Measurements from ENCODE around the gene PEX7.

Gene PEX7, protein sequence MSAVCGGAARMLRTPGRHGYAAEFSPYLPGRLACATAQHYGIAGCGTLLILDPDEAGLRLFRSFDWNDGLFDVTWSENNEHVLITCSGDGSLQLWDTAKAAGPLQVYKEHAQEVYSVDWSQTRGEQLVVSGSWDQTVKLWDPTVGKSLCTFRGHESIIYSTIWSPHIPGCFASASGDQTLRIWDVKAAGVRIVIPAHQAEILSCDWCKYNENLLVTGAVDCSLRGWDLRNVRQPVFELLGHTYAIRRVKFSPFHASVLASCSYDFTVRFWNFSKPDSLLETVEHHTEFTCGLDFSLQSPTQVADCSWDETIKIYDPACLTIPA

DNA sequence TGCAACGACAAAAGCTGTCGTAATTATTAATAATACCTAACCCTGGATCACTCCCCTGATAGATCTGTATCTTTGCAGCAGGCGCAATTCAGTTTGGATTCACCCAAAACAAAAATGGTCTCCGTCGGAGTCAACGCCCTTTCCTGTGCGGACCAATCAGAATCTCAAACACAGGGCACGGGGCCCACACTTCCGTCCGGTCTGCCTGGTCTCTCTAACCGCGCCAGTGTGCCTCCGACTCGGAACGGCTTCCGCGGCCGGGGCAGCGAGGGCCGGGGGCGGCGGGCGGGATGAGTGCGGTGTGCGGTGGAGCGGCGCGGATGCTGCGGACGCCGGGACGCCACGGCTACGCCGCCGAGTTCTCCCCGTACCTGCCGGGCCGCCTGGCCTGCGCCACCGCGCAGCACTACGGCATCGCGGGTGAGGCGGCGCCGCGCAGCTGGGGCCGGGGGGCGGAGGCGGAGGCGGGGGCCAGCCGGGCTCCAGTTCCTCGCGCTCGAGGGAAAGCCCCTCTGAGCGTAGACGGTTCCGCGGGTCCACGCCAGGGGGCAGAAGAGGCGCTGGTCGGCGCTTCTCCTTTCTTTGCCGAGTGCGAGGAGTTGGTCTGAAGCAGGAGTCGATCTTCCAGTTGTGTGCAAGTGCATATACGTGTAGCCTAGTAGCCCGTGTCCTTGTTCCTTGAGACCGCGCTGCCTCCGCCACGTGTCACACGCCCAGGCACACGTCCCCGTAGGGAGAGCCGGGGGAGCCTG, at the start of gene PEX7:
Gene PEX7, plus strand, starts transcription at position 217 of the 752 bp plus-strand sequence. Its CDS starts 74 bp downstream, at position 291.
- peak within 1 kb of the TSS; percentile 70 for H3K9ac ChIP-seq (ENCODE audit: insufficient read length, low read depth)
- DNase-seq (ENCODE audit: low read depth, low spot score): peak; percentile 66
- TF ChIP-seq YY1 (IDR thresholded peaks at IDR 0.05; ENCODE audit: insufficient read depth, insufficient read length) (peak; percentile 90), ZNF274 (IDR thresholded peaks at IDR 0.05; ENCODE audit: low read depth, low read length) (no peak)

DNA sequence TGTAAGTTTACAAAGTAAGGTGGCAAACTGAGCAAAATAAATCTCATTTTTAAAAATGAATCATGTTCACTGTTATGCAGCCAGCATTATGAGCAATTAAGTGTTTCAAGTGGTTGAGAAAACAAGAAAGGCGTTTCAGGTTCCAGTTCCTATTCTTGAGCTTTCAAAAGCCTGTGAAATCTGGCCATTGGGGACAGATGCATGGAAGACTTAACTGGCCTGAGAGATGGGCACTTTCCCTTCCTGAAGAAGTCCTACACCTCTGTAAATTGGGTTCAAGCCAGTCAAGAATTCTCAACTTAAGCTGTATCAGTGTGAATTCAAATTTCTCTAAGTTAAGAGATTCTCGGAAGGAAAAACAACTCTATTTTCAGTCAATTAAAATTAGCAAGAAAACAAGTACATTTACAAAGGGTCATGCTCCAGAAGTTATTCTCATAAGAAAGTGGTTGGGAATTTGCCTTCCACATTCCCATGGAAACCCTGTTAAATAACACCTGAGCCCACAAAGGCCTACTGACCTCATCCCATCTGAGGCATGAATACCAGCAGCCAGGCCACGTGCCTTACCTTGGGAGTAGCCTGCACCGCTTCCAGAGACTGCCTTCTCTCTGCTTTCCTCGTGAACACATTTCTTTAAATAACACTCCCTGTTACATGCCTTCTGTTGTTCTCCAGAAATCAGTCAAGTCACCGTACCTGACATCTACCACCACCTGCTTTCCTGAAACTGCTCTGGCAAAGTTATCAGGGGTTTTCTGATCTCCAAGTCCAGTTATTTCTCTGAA, 49.5 kb upstream of the PEX7 start:
- DNase-seq (ENCODE audit: low read depth, low spot score): peak; percentile 11
- no peak for TF ChIP-seq YY1 (IDR thresholded peaks at IDR 0.05; ENCODE audit: insufficient read depth, insufficient read length)
- TF ChIP-seq SUZ12 (IDR thresholded peaks at IDR 0.05; ENCODE audit: extremely low read depth, insufficient read depth, insufficient read length): no peak
- TF ChIP-seq ZNF274 (IDR thresholded peaks at IDR 0.05; ENCODE audit: low read depth, low read length): no peak
- H3K9me3 ChIP-seq (ENCODE audit: insufficient read depth, low read length): no peaks in the 10 kb centered on the region
- H3K4me1 ChIP-seq (ENCODE audit: insufficient read depth, insufficient read length): no peaks in the 10 kb centered on the region
- no peak overlapping the region for H3K9ac ChIP-seq (ENCODE audit: insufficient read length, low read depth)
- H3K4me3 ChIP-seq (ENCODE audit: insufficient read length, low read depth): no peak overlapping the region
- no peaks in the 10 kb centered on the region for H3K36me3 ChIP-seq (ENCODE audit: insufficient read depth, insufficient read length, low read length)
- H3K27me3 ChIP-seq (ENCODE audit: insufficient read depth, insufficient read length): no peaks in the 10 kb centered on the region

More for the DNA sequence above, at the start of gene PEX7:
- Histone ChIP-seq H3K9me3 (ENCODE audit: insufficient read depth, low read length) (no peaks in the 10 kb centered on the region), H3K4me1 (ENCODE audit: insufficient read depth, insufficient read length) (no peaks in the 10 kb centered on the region), H3K27me3 (ENCODE audit: insufficient read depth, insufficient read length) (no peaks in the 10 kb centered on the region), H3K36me3 (ENCODE audit: insufficient read depth, insufficient read length, low read length) (peaks cover 8% of the 10 kb centered on the region), H3K4me3 (ENCODE audit: insufficient read length, low read depth) (peak within 1 kb of the TSS; percentile 63)

DNA sequence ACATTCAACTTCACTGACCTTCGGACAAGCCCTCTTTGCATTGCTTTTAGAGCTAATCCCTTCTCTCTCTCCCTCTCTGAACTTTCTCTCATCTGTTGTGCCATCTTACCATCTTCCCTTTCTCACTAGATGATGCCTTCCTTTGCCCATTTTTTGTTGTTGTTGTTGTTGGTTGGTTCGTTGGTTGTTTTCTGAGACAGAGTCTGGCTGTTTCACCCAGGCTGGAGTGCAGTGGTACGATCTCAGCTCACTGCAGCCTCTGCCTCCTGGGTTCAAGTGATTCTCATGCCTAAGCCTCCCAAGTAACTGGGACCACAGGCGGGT, 49.0 kb upstream of the PEX7 start:
- H3K27me3 ChIP-seq (ENCODE audit: insufficient read depth, insufficient read length): no peaks in the 10 kb centered on the region
- H3K36me3 ChIP-seq (ENCODE audit: insufficient read depth, insufficient read length, low read length): no peaks in the 10 kb centered on the region
- no peak overlapping the region for H3K4me3 ChIP-seq (ENCODE audit: insufficient read length, low read depth)
- H3K9ac ChIP-seq (ENCODE audit: insufficient read length, low read depth): no peak overlapping the region
- no peak for DNase-seq (ENCODE audit: low read depth, low spot score)
- TF ChIP-seq SUZ12 (IDR thresholded peaks at IDR 0.05; ENCODE audit: extremely low read depth, insufficient read depth, insufficient read length) (no peak), ZNF274 (IDR thresholded peaks at IDR 0.05; ENCODE audit: low read depth, low read length) (no peak), YY1 (IDR thresholded peaks at IDR 0.05; ENCODE audit: insufficient read depth, insufficient read length) (no peak)
- H3K4me1 ChIP-seq (ENCODE audit: insufficient read depth, insufficient read length): no peaks in the 10 kb centered on the region
- no peaks in the 10 kb centered on the region for H3K9me3 ChIP-seq (ENCODE audit: insufficient read depth, low read length)

DNA sequence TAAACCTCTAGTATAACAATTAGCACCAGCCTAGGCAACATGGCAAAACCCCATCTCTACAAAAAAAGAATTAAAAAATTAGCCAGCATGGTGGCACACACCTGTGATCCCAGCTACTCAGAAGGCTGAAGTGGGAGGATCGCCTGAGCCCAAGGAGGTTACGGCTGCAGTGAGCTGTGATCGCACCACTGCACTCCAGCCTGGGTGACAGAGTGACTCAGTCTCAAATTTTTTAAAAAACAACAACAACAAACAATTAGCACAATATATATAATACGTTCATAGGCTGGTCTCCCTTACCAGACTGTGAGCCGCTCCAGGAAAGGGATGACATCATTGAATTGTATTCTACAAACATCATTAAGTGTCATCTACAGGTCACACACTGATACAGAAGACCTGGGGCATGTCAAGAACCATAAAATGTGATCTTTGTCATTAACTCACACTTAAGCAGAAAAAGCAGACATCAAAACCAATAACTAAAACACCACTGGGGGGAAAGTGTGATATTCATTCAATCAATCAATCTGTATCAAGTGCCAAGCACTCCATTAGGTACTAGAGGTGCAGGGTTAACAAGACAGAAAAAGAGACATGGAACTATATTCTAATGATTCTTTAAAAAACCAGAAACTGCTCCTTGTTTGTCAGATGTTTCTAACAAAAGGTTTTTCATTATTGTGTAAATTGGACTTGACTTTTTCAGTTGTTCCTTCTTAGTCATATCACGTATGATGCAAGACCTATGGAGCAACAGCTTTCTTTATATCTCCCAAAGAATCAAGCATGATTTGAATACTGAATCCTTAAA, 48.0 kb upstream of the PEX7 start:
- Histone ChIP-seq H3K27me3 (ENCODE audit: insufficient read depth, insufficient read length) (no peaks in the 10 kb centered on the region), H3K9me3 (ENCODE audit: insufficient read depth, low read length) (no peaks in the 10 kb centered on the region), H3K36me3 (ENCODE audit: insufficient read depth, insufficient read length, low read length) (no peaks in the 10 kb centered on the region), H3K4me1 (ENCODE audit: insufficient read depth, insufficient read length) (no peaks in the 10 kb centered on the region), H3K4me3 (ENCODE audit: insufficient read length, low read depth) (no peak overlapping the region), H3K9ac (ENCODE audit: insufficient read length, low read depth) (no peak overlapping the region)
- no peak for DNase-seq (ENCODE audit: low read depth, low spot score)
- TF ChIP-seq SUZ12 (IDR thresholded peaks at IDR 0.05; ENCODE audit: extremely low read depth, insufficient read depth, insufficient read length): no peak
- TF ChIP-seq YY1 (IDR thresholded peaks at IDR 0.05; ENCODE audit: insufficient read depth, insufficient read length): no peak
- no peak for TF ChIP-seq ZNF274 (IDR thresholded peaks at IDR 0.05; ENCODE audit: low read depth, low read length)

DNA sequence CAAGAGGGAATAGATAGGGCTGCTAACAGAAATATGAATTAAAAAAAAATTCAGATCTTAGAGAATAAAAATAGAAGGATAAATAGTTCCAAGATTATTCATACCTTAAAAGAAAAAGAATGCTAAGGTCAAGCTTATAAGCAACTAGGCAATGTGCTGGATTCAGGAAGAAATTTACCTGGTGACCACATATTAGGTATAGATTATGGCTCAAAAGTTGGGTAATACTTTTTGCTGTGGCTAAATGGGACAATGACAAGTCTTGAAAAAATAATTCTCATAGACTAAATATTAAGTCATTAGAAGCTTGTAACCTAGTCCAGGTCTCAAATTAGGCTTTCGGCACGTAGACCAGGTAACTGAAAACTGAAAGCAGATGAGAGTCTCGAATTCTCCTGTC, 47.3 kb upstream of the PEX7 start:
- Histone ChIP-seq H3K27me3 (ENCODE audit: insufficient read depth, insufficient read length) (no peaks in the 10 kb centered on the region), H3K4me3 (ENCODE audit: insufficient read length, low read depth) (no peak overlapping the region), H3K9me3 (ENCODE audit: insufficient read depth, low read length) (no peaks in the 10 kb centered on the region), H3K36me3 (ENCODE audit: insufficient read depth, insufficient read length, low read length) (no peaks in the 10 kb centered on the region), H3K4me1 (ENCODE audit: insufficient read depth, insufficient read length) (no peaks in the 10 kb centered on the region), H3K9ac (ENCODE audit: insufficient read length, low read depth) (no peak overlapping the region)
- DNase-seq (ENCODE audit: low read depth, low spot score): no peak
- TF ChIP-seq YY1 (IDR thresholded peaks at IDR 0.05; ENCODE audit: insufficient read depth, insufficient read length) (no peak), SUZ12 (IDR thresholded peaks at IDR 0.05; ENCODE audit: extremely low read depth, insufficient read depth, insufficient read length) (no peak)

DNA sequence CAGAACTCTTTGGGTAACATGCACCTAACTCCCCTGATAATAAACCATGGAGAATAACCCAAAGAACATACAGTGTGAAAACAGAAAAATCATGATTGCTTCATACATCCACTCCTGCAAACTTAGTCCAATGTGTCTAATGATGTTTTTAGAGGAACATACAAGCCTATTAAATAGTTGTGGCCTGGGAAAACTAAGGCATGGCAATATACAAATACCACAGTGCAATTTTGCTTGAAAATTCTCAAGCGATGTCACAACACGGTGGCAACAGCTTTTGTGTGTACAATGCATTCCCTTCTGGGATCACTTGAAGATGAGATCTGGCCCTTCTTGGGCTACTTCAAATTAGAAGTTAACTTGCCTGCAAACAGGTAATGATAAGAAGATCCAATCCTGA, 46.8 kb upstream of the PEX7 start:
- Histone ChIP-seq H3K4me3 (ENCODE audit: insufficient read length, low read depth) (no peak overlapping the region), H3K4me1 (ENCODE audit: insufficient read depth, insufficient read length) (no peaks in the 10 kb centered on the region), H3K27me3 (ENCODE audit: insufficient read depth, insufficient read length) (no peaks in the 10 kb centered on the region), H3K9ac (ENCODE audit: insufficient read length, low read depth) (no peak overlapping the region), H3K9me3 (ENCODE audit: insufficient read depth, low read length) (no peaks in the 10 kb centered on the region), H3K36me3 (ENCODE audit: insufficient read depth, insufficient read length, low read length) (no peaks in the 10 kb centered on the region)
- no peak for DNase-seq (ENCODE audit: low read depth, low spot score)
- TF ChIP-seq ZNF274 (IDR thresholded peaks at IDR 0.05; ENCODE audit: low read depth, low read length): no peak
- no peak for TF ChIP-seq SUZ12 (IDR thresholded peaks at IDR 0.05; ENCODE audit: extremely low read depth, insufficient read depth, insufficient read length)
- no peak for TF ChIP-seq YY1 (IDR thresholded peaks at IDR 0.05; ENCODE audit: insufficient read depth, insufficient read length)

Measured in NT2/D1 (cell line).